GM12892 (cell line): Measurements from ENCODE around the gene GALM.
"Not testable (repeated sequence)": the region's sequence is repeated elsewhere in the genome, so short reads cannot be mapped to it uniquely, and the experiment has no call there.

Experiments used
- DNase-seq: peaks from one replicate; pipeline ENCODE4 v3.0.0; 2011; ENCODE audit not compliant: insufficient read length
- FAIRE-seq: peaks from 2 replicates; lab custom pipeline; 2011; peaks lifted over from hg19 to GRCh38; lab: Jason Lieb, UNC
- POLR2A ChIP-seq: IDR thresholded peaks from 2 replicates; pipeline ENCODE4 v1.6.1; 2011; ENCODE audit warnings: low read depth, low read length, control low read depth
- POLR2AphosphoS5 ChIP-seq: IDR thresholded peaks from 2 replicates; pipeline ENCODE4 v1.6.1; 2011; ENCODE audit warnings: low read depth, low read length, control low read depth
- TAF1 ChIP-seq: IDR thresholded peaks from 2 replicates; pipeline ENCODE4 v1.6.1; 2011; ENCODE audit warnings: low read depth, mild to moderate bottlenecking, control low read depth, low read length, borderline replicate concordance

The GALM gene

DNA sequence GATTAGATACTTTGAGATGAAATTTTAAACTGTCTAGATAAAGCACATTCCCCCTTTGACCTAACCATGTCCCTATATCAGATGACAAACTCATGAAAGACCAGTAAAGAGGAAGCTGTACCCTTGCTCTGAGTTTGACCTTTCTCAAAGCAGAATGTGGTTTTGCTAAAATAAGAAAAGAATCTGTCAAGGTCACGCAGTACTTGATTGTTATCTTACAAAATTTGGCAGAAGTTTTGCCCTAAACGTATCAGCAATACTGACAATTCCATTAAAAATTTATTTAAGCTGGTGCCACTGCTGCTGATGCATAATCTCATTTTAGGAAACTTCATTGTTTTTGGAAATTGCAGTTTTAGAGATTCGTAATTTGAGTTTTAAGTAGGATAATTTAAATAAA, 31.2 kb upstream of the GALM start:
- TF ChIP-seq TAF1 (no peak), POLR2A (no peak), POLR2AphosphoS5 (no peak)
- FAIRE-seq (peak; percentile 78), DNase-seq (peak; percentile 34)

DNA sequence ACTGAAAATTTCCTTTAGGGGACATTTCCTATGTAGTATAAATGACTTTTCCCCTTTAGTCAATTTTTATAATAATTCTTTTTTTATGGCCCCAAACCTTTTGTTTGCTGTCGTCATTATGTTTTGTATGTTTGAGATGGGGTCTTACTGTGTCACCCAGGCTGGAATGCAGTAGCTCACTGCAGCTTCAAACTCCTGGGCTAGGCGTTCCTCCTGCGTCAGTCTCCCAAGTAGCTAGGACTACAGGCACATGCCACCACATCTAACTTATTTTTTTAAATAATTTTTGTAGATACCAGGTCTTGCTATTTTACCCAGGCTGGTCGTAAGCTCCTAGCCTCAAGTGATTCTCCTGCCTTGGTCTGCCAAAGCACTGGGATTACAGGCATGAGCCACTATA, 30.8 kb upstream of the GALM start:
- no peak for FAIRE-seq
- no peak for TF ChIP-seq TAF1
- TF ChIP-seq POLR2AphosphoS5 = no peak
- TF ChIP-seq POLR2A = no peak
- no peak for DNase-seq

DNA sequence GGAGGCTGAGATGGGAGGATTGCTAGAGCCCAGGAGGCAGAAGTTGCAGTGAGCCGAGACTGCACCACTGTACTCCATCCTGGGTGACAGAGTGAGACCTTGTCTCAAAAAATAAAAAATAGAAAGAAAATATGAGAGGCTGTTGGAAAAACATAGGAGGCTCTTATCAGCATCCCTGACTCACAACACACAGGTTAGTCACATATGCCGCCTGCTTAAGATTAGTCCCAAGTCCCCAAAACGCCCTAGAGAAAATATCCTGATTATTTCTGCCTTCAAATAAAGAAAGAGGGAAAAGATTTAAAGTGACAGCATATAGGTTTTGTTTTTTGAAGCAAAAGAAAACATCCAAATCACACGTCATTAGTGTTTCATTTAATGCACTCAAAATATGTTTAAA, 29.8 kb upstream of the GALM start:
- FAIRE-seq = no peak
- no peak for TF ChIP-seq POLR2AphosphoS5
- no peak for TF ChIP-seq TAF1
- no peak for TF ChIP-seq POLR2A
- no peak for DNase-seq

DNA sequence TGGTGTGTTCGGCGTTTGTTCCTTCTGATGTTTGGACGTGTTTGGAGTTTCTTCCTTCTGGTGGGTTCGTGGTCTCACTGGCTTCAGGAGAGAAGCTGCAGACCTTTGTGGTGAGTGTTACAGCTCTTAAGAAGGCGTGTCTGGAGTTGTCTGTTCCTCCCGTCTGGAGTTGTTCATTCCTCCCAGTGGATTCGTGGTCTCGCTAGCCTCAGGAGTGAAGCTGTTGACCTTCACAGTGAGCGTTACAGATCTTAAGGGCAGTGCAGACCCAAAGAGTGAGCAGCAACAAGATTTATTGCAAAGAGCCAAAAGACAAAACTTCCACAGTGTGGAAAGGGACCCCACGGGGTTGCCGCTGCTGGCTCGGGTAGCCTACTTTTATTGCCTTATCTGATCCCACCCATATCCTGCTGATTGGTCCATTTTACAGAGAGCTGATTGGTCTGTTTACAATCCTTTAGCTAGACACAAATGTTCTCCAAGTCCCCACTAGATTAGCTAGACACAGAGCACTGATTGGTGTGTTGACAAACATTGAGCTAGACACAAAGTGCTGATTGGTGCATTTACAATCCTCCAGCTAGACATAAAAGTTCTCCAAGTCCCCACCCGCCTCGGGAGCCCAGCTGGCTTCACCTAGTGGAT, 23.4 kb upstream of the GALM start:
- not testable (repeated sequence) for FAIRE-seq, DNase-seq

DNA sequence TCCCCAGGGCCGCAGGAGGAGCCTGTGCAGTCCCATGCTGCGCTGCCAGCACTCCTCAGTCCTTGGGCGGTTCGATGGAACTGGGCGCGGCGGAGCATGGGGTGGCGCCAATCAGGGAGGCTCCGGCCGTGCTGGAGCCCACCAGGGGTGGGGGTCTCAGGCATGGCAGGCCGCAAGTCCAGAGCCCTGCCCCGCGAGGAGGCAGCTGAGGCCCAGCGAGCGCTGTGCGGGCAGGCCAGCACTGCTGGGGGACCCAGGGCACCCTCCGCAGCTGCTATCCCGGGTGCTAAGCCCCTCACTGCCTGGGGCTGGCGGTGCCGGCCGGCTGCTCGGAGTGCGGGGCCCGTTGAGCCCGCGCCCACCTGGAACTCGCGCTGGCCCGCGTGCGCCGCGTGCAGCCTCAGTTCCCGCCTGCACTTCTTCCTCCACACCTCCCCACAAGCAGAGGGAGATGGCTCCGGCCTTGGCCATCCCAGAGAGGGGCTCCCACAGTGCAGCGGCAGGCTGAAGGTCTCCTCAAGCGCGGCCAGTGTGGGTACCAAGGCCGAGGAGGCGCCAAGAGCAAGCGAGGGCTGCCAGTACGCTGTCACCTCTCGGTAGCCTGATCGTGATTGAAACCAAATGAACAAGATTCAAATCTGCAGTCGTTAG, 22.8 kb upstream of the GALM start:
- no peak for TF ChIP-seq POLR2A
- no peak for TF ChIP-seq TAF1
- no peak for TF ChIP-seq POLR2AphosphoS5

DNA sequence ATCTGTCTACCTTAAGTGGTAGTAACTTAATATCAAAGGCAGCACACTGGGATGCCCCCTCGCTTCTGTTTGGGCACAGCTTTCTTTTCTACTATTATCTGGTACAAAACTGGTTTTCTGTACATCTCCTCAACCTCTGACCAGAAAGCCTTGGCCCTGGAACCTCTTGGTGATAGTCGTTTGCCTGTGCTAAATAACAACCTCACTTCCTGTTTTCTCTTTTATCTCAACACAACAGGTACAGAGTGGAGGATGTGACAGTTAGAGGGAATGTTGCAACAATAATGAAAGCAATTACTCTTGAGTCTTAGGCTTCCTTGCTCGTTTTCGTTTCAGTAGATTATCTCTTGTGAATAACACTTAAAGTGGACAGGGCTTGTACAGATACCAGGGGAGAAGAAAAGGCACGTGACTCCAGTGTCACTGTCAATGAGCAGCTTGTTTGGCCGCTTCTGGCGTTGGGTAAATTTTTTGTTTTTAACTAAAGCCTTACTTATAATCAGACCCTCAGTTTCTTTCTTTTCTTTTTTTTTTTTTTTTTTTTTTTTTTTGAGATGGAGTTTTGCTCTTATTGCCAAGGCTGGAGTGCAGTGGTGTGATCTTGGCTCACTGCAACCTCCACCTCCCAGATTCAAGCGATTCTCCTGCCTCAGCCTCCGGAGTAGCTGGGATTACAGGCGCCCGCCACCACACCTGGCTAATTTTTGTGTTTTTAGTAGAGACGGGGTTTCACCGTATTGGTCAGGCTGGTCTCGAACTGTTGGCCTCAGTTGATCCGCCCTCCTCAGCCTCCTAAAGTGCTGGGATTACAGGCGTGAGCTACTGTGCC, 22.0 kb upstream of the GALM start:
- not testable (repeated sequence) for FAIRE-seq

More for the DNA sequence above, 22.8 kb upstream of the GALM start:
- no peak for DNase-seq
- FAIRE-seq = no peak

DNA sequence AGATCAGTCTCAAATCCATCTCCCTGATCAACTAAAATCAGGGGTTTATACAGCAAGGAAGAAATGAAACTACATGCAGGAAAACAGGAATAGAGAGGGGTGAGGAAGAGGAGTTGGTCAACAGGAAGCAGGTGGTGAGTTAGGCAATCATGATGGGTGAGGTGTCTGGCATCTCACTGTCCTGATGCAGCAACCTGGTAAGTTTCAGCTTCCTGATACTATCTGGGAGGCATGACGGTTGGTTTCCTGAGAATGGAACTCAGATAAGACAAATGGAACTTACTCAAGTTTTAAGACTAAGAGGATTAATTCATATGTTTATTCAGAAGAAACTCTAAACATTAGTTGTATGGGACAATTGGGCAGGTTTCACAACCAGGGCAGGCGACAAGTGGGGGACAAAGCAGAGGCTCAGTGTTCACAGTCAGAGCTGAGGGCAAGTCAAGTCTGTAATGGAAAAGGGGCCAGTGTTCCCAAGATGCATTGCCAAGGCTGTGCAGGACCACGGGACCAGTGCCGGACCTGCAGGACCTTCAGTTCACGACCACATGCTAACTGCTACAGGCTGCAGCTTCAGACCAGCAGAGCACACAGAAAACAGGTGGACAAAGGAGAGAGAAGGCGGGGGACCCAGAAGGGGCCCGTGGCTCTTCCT, 17.7 kb upstream of the GALM start:
- no peak for TF ChIP-seq POLR2AphosphoS5
- no peak for TF ChIP-seq POLR2A
- no peak for TF ChIP-seq TAF1
- FAIRE-seq = no peak
- DNase-seq = no peak

More for the DNA sequence above, 22.0 kb upstream of the GALM start:
- DNase-seq = not testable (repeated sequence)

DNA sequence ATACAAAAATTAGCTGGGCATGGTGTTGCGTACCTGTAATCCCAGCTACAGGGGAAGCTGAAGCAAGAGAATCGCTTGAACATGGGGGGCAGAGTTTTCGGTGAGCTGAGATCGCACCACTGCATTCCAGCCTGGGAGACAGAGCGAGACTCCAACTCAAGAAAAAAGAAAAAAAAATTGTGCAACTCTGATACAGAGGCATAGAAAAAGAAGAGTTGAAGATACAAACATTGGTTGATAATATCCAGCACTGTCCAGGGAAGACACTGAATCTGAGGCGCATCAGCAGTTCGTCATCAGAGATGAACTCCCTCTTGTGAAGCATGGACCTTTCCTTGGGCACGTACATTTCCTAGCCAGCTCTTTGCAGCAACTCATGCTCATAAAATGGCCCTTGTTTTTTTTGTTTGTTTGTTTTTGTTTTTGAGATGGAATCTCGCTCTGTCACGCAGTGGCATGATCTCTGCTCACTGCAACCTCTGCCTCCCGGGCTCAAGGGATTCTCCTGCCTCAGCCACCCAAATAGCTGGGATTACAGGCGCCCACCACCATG, 16.7 kb upstream of the GALM start:
- FAIRE-seq (no peak), DNase-seq (no peak)
- no peak for TF ChIP-seq POLR2A
- no peak for TF ChIP-seq TAF1
- TF ChIP-seq POLR2AphosphoS5 = no peak

DNA sequence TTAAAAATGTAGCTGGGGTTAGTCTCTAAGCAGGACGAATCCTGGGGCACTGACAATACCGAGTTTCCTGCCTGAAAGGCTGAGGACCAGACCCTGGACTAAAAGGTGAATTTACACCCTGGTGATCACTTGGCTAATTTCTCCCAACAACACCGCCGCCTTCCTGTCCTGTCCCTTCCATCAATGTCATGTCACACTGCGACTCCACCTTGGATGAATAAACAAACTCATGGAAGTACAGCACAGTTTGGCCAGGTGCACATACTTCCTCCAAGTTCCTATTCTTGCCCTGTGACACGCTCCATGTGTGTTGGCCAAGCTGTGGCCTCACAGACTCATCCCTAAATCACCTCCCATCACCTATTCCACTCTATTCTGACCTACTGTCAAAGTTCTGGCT, 15.9 kb upstream of the GALM start:
- DNase-seq = no peak
- no peak for TF ChIP-seq POLR2A
- TF ChIP-seq POLR2AphosphoS5 = no peak
- no peak for TF ChIP-seq TAF1
- no peak for FAIRE-seq

DNA sequence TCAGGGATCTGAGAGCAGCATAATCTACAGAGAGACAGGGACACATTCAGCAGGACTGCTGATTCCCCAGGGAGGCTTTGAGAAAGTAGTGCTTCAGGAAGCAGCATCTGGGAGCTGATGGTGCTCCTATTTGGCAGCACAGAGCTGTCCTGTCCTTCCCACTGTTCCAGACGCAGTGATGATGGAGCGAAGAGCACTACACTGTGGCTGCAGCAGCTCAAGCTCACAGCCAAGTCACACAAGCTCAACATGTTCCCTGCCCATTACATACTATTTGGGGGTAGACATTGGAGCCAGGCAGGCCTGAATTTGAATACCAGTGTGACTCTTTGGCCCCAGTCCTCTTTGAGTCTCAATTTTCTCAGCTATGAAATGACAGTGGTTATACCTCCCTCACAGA, 15.2 kb upstream of the GALM start:
- no peak for DNase-seq
- FAIRE-seq = no peak
- TF ChIP-seq TAF1 (no peak), POLR2A (no peak), POLR2AphosphoS5 (no peak)

DNA sequence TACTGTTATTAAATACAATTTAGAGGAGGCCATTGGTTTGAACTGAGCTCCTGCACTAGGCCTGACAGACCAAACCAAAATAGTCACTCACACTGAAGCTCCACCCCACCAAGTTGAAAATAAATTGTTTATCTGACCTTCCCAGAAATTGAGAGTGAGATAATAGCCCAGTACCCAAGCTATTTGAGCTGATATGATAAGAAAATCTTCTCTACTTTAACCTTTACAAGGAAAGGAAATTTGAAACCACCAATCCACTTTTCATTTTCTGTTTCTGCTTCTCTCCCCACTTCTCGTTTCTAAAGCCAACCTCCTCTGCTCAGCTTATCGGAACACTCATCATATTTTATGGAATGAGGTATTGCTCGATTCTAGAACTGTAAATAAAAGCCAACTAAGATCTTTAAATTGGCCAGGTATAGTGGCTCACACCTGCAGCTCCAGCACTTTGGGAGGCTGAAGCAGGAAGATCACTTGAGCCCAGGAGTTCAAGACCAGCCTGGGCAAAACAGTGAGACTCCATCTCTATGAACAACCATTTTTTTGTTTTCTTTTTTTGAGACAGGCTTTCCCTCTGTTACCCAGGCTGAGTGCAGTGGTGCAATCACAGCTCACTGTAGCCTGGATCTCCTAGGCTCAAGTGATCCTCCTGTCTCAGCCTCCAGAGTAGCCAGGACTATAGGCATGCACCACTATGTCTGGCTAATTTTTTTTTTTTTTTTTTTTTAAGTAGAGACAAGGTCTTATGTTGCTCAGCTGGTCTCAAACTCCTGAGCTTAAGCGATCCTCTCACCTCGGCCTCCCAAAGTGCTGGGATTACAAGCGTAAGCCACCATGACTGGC, 13.3 kb upstream of the GALM start:
- DNase-seq (no peak), FAIRE-seq (no peak)
- TF ChIP-seq POLR2A (no peak), POLR2AphosphoS5 (no peak), TAF1 (no peak)

DNA sequence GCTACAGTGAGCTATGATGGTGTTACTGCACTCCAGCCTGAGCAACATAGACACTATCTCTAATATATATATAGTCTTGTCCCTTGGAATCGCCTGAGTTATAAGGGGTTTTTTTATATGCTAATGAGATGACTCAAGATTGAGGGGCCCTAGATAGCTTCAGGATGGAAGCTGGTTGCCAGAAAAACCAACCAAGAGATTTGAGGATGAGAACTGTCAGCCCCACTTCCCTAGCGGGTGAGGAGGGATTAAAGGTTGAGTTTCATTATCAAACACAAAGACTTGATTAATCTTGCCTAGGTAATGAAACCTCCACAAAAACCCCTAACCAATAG, 12.6 kb upstream of the GALM start:
- TF ChIP-seq POLR2AphosphoS5 (no peak), TAF1 (no peak), POLR2A (no peak)

More for the DNA sequence above, 12.6 kb upstream of the GALM start:
- no peak for FAIRE-seq
- no peak for DNase-seq
